GM23248 (cell line): ENCODE measurements around the gene CCDC50.

Source experiments
- EZH2 ChIP-seq: fragments of 200-600 bp; sonication (generic); IDR thresholded peaks from 2 replicates; pipeline ENCODE4 v1.6.1; 2018; ENCODE audit warnings: antibody characterized with exemption, mild to moderate bottlenecking; ENCODE audit not compliant: insufficient read depth, poor library complexity, severe bottlenecking
- EZH2phosphoT487 ChIP-seq: fragments of 200-600 bp; sonication (generic); IDR thresholded peaks from 2 replicates; pipeline ENCODE4 v1.6.1; 2018; ENCODE audit warnings: antibody characterized with exemption, moderate library complexity, mild to moderate bottlenecking, low read depth; ENCODE audit not compliant: insufficient read depth

GRCh38 chr3:191435981-191436380 is 106.8 kb downstream of the CCDC50 start:
- TF ChIP-seq EZH2 = no peak
- TF ChIP-seq EZH2phosphoT487 = no peak
